SK-N-SH treated with all-trans-retinoic acid at 6 μM for 48 hours (cell line): Measurements from ENCODE around the gene CMTM3.
A peak's percentile ranks its signal among the peaks of the same experiment; 100 is the strongest.

Experiments used
- ATAC-seq: fragments of 200-7000 bp; cut with Tn5 transposase; 3 replicates; pipeline ENCODE4 v1.9.1; 2020; ENCODE audit warnings: mild to moderate bottlenecking, moderate library complexity
- ARNTL ChIP-seq: fragments of 450-650 bp; formaldehyde crosslinking; IDR thresholded peaks from 2 replicates; pipeline ENCODE4 v1.5.0; 2020; ENCODE audit warnings: low read depth, mild to moderate bottlenecking, moderate library complexity, borderline replicate concordance
- BACH2 ChIP-seq: fragments of 250-450 bp; sonication (Bioruptor Pico); IDR thresholded peaks from 2 replicates; pipeline ENCODE4 v1.9.0; 2021; ENCODE audit warnings: mild to moderate bottlenecking, borderline replicate concordance
- CSDC2 ChIP-seq: fragments of 250-450 bp; sonication (Bioruptor Pico); IDR thresholded peaks from 2 replicates; pipeline ENCODE4 v1.5.0; 2020; ENCODE audit warnings: mild to moderate bottlenecking, moderate library complexity
- CSRNP3 ChIP-seq: fragments of 250-450 bp; sonication (Bioruptor Pico); IDR thresholded peaks from 2 replicates; pipeline ENCODE4 v1.5.1; 2021; ENCODE audit warnings: mild to moderate bottlenecking, moderate library complexity
- ESRRG ChIP-seq: fragments of 250-450 bp; sonication (Bioruptor Pico); IDR thresholded peaks from 2 replicates; pipeline ENCODE4 v1.6.1; 2021; ENCODE audit warnings: mild to moderate bottlenecking
- GLIS3 ChIP-seq: fragments of 250-450 bp; sonication (Bioruptor Pico); IDR thresholded peaks from 2 replicates; pipeline ENCODE4 v1.5.0; 2020; ENCODE audit warnings: mild to moderate bottlenecking, moderate library complexity
- ISL1 ChIP-seq: fragments of 250-450 bp; sonication (Bioruptor Pico); IDR thresholded peaks from 2 replicates; pipeline ENCODE4 v2.1.2; 2022; ENCODE audit warnings: mild to moderate bottlenecking, moderate library complexity
- PATZ1 ChIP-seq: fragments of 250-450 bp; sonication (Bioruptor Pico); IDR thresholded peaks from 2 replicates; pipeline ENCODE4 v1.8.0; 2020; ENCODE audit warnings: mild to moderate bottlenecking, moderate library complexity, borderline replicate concordance
- POU6F1 ChIP-seq: fragments of 250-450 bp; sonication (Bioruptor Pico); IDR thresholded peaks from 2 replicates; pipeline ENCODE4 v1.8.0; 2021; ENCODE audit warnings: low read depth, mild to moderate bottlenecking, moderate library complexity, borderline replicate concordance
- PPARA ChIP-seq: fragments of 250-450 bp; sonication (Bioruptor Pico); IDR thresholded peaks from 2 replicates; pipeline ENCODE4 v1.5.0; 2020; ENCODE audit warnings: mild to moderate bottlenecking, borderline replicate concordance
- RARB ChIP-seq: fragments of 250-450 bp; sonication (Bioruptor Pico); IDR thresholded peaks from 2 replicates; pipeline ENCODE4 v1.8.0; 2021; ENCODE audit warnings: mild to moderate bottlenecking, moderate library complexity
- TCF4 ChIP-seq: fragments of 250-450 bp; sonication (Bioruptor Pico); IDR thresholded peaks from 2 replicates; pipeline ENCODE4 v1.8.0; 2021; ENCODE audit warnings: mild to moderate bottlenecking, moderate library complexity, borderline replicate concordance
- TOX ChIP-seq: fragments of 250-450 bp; sonication (Bioruptor Pico); IDR thresholded peaks from 2 replicates; pipeline ENCODE4 v1.8.0; 2021; ENCODE audit warnings: mild to moderate bottlenecking, moderate library complexity, borderline replicate concordance
- ZC3H10 ChIP-seq: fragments of 250-450 bp; sonication (Bioruptor Pico); IDR thresholded peaks from 2 replicates; pipeline ENCODE4 v1.5.1; 2021; ENCODE audit warnings: mild to moderate bottlenecking, moderate library complexity
- ZFP3 ChIP-seq: fragments of 250-450 bp; sonication (Bioruptor Pico); IDR thresholded peaks from 2 replicates; pipeline ENCODE4 v1.5.0; 2020; ENCODE audit warnings: mild to moderate bottlenecking, moderate library complexity
- ZFP30 ChIP-seq: fragments of 450-650 bp; formaldehyde crosslinking; IDR thresholded peaks from 2 replicates; pipeline ENCODE4 v1.5.0; 2022; ENCODE audit warnings: mild to moderate bottlenecking, moderate library complexity
- ZNF565 ChIP-seq: fragments of 450-650 bp; formaldehyde crosslinking; conservative IDR thresholded peaks from 2 replicates; pipeline ENCODE4 v1.5.0; 2020; ENCODE audit warnings: low read depth, mild to moderate bottlenecking, moderate library complexity
- ZNF70 ChIP-seq: fragments of 450-650 bp; formaldehyde crosslinking; IDR thresholded peaks from 2 replicates; pipeline ENCODE4 v1.5.0; 2020; ENCODE audit warnings: mild to moderate bottlenecking, moderate library complexity
- ZNF8 ChIP-seq: fragments of 450-650 bp; formaldehyde crosslinking; IDR thresholded peaks from 2 replicates; pipeline ENCODE4 v1.5.0; 2020; ENCODE audit warnings: mild to moderate bottlenecking, moderate library complexity
- TF ChIP-seq, protein P1 (sequence below): fragments of 250-450 bp; sonication (Bioruptor Pico); IDR thresholded peaks from 2 replicates; pipeline ENCODE4 v1.5.0; 2020; ENCODE audit warnings: mild to moderate bottlenecking, moderate library complexity
- TF ChIP-seq, protein P2 (sequence below): fragments of 250-450 bp; sonication (Bioruptor Pico); IDR thresholded peaks from 2 replicates; pipeline ENCODE4 v1.5.1; 2020; ENCODE audit warnings: low read depth, mild to moderate bottlenecking, moderate library complexity

Gene CMTM3

DNA sequence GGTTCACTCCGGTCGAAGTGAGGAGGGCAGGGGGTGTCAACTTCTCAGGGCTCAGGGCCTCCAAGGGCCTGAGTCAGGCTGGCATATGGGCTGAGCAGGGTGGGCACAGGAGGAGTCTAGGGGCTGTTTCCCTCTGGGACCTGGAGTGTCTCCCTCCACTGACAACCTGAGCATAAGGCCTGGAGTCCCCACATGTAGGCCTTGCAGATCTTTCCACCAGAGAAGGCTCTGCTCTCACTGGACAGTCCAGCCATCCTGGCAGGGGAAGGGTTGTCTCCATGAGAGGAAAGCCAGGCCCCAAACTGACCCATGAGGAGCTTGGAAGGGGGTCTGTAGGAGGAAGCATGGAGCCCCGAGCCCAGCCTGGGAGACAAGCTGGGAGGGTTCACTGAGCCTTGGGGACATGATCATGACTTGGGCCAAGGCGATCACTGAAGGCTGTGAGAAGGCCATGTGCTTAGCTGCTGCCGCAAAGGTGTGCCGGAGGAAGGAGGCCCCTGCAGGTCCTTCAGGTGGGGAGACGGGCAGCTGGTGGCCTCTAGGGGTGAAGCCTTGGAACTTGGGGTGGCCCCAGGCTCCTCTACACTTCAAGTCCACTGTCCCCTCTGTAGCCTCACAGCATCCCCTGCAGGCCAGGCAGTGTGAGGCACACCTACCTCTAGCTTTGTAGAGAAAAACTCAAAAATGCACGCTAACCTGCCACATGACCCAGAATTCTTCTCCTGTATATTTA lies 15.4 kb upstream of the CMTM3 start:
- peak; percentile 91 for ATAC-seq
- TF ChIP-seq ZFP3 (CRISPR knock-in tag) (no peak), ESRRG (CRISPR knock-in tag) (no peak), ZC3H10 (no peak), TOX (CRISPR knock-in tag) (no peak), PATZ1 (CRISPR knock-in tag) (no peak), CSDC2 (CRISPR knock-in tag) (no peak), ZFP30 (CRISPR knock-in tag) (no peak), ARNTL (CRISPR knock-in tag) (no peak), CSRNP3 (CRISPR knock-in tag) (no peak), POU6F1 (no peak), PPARA (CRISPR knock-in tag) (no peak), ISL1 (no peak), ZNF8 (no peak), BACH2 (no peak), ZNF70 (CRISPR knock-in tag) (no peak), TCF4 (CRISPR knock-in tag) (no peak)
- TF ChIP-seq, protein P1, sequence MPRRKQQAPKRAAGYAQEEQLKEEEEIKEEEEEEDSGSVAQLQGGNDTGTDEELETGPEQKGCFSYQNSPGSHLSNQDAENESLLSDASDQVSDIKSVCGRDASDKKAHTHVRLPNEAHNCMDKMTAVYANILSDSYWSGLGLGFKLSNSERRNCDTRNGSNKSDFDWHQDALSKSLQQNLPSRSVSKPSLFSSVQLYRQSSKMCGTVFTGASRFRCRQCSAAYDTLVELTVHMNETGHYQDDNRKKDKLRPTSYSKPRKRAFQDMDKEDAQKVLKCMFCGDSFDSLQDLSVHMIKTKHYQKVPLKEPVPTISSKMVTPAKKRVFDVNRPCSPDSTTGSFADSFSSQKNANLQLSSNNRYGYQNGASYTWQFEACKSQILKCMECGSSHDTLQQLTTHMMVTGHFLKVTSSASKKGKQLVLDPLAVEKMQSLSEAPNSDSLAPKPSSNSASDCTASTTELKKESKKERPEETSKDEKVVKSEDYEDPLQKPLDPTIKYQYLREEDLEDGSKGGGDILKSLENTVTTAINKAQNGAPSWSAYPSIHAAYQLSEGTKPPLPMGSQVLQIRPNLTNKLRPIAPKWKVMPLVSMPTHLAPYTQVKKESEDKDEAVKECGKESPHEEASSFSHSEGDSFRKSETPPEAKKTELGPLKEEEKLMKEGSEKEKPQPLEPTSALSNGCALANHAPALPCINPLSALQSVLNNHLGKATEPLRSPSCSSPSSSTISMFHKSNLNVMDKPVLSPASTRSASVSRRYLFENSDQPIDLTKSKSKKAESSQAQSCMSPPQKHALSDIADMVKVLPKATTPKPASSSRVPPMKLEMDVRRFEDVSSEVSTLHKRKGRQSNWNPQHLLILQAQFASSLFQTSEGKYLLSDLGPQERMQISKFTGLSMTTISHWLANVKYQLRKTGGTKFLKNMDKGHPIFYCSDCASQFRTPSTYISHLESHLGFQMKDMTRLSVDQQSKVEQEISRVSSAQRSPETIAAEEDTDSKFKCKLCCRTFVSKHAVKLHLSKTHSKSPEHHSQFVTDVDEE, result no peak
- TF ChIP-seq, protein P2, sequence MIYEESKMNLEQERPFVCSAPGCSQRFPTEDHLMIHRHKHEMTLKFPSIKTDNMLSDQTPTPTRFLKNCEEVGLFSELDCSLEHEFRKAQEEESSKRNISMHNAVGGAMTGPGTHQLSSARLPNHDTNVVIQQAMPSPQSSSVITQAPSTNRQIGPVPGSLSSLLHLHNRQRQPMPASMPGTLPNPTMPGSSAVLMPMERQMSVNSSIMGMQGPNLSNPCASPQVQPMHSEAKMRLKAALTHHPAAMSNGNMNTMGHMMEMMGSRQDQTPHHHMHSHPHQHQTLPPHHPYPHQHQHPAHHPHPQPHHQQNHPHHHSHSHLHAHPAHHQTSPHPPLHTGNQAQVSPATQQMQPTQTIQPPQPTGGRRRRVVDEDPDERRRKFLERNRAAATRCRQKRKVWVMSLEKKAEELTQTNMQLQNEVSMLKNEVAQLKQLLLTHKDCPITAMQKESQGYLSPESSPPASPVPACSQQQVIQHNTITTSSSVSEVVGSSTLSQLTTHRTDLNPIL (CRISPR knock-in tag), result no peak

- TF ChIP-seq ZNF8, result no peak
- no peak for TF ChIP-seq RARB (CRISPR knock-in tag)
- no peak for TF ChIP-seq ZC3H10
- TF ChIP-seq PPARA (CRISPR knock-in tag), result no peak
- TF ChIP-seq, all 23 proteins: peak for 0
- ATAC-seq, result no peak
Observed at GRCh38 chr16:66590322-66590721, 14.2 kb upstream of the CMTM3 start.

- no peak for ATAC-seq
- TF ChIP-seq ZC3H10 (no peak), ZFP3 (CRISPR knock-in tag) (no peak), ESRRG (CRISPR knock-in tag) (no peak), ZNF565 (CRISPR knock-in tag) (no peak), CSRNP3 (CRISPR knock-in tag) (no peak), ISL1 (no peak), GLIS3 (CRISPR knock-in tag) (no peak)
Observed at GRCh38 chr16:66591018-66591417, 13.5 kb upstream of the CMTM3 start.
